Stimulated activated CD8-positive, alpha-beta memory T cell treated with anti-CD3 and anti-CD28 coated beads, Interleukin-4, amount 100 ng/mL, for 4 hours (primary cell): ENCODE measurements around the gene PLCE1.
"Not testable (repeated sequence)": the region's sequence is repeated elsewhere in the genome, so short reads cannot be mapped to it uniquely, and the experiment has no call there.

ENCODE experiments used
- DNase-seq, 2 donors: peaks; one replicate each; pipeline ENCODE4 v3.0.0-alpha.2; 2020; ENCODE audit warnings: low read depth in 2 of 2, low spot score in 1 of 2

The PLCE1 gene

GRCh38 chr10:93993782-93994437 is at the start of gene PLCE1:
TSS of gene PLCE1 (plus strand) at chr10:93993931. CDS start at chr10:94031047, 37,116 bp downstream.
- no peak for DNase-seq

- DNase-seq = no peak
Observed at GRCh38 chr10:93945819-93946218, 47.9 kb upstream of the PLCE1 start.

- no peak for DNase-seq
Observed at GRCh38 chr10:93947055-93947454, 46.7 kb upstream of the PLCE1 start.

GRCh38 chr10:93947524-93947923 is 46.2 kb upstream of the PLCE1 start:
- DNase-seq = no peak

GRCh38 chr10:93951905-93952304 is 41.8 kb upstream of the PLCE1 start:
- no peak for DNase-seq

- no peak for DNase-seq
Observed at GRCh38 chr10:93954299-93954698, 39.4 kb upstream of the PLCE1 start.

- no peak for DNase-seq
Observed at GRCh38 chr10:93954726-93955363, 38.9 kb upstream of the PLCE1 start.

- DNase-seq = no peak
Observed at GRCh38 chr10:93958834-93959233, 34.9 kb upstream of the PLCE1 start.

GRCh38 chr10:93960988-93961387 is 32.7 kb upstream of the PLCE1 start:
- DNase-seq = not testable (repeated sequence)

GRCh38 chr10:93962973-93963372 is 30.8 kb upstream of the PLCE1 start:
- no peak for DNase-seq

- no peak for DNase-seq
Observed at GRCh38 chr10:93963434-93963833, 30.3 kb upstream of the PLCE1 start.

GRCh38 chr10:93965911-93966310 is 27.8 kb upstream of the PLCE1 start:
- DNase-seq = no peak

GRCh38 chr10:93967756-93968155 is 26.0 kb upstream of the PLCE1 start:
- DNase-seq = no peak

- no peak for DNase-seq
Observed at GRCh38 chr10:93968540-93968945, 25.2 kb upstream of the PLCE1 start.

GRCh38 chr10:93970433-93971010 is 23.2 kb upstream of the PLCE1 start:
- not testable (repeated sequence) for DNase-seq

- no peak for DNase-seq
Observed at GRCh38 chr10:93973748-93974445, 19.8 kb upstream of the PLCE1 start.

GRCh38 chr10:93977442-93977841 is 16.3 kb upstream of the PLCE1 start:
- DNase-seq = no peak

GRCh38 chr10:93980486-93980885 is 13.2 kb upstream of the PLCE1 start:
- DNase-seq = no peak

- DNase-seq = no peak
Observed at GRCh38 chr10:93991114-93991513, 2.6 kb upstream of the PLCE1 start.

GRCh38 chr10:93991596-93992284 is 2.0 kb upstream of the PLCE1 start:
- DNase-seq = no peak

- no peak for DNase-seq
Observed at GRCh38 chr10:93992400-93993030, 1.2 kb upstream of the PLCE1 start.
